ENCODE data around the gene SULT1C2. TPM values are rescaled to one million over a fixed set of nuclear protein-coding genes. Genes with fewer than 3 reads are reported as not detected.

SULT1C2 gene
- total and polyA plus RNA-seq, 3 donors from 2014 or later = 0.43 to 1.3 TPM; not detected in 1

DNA sequence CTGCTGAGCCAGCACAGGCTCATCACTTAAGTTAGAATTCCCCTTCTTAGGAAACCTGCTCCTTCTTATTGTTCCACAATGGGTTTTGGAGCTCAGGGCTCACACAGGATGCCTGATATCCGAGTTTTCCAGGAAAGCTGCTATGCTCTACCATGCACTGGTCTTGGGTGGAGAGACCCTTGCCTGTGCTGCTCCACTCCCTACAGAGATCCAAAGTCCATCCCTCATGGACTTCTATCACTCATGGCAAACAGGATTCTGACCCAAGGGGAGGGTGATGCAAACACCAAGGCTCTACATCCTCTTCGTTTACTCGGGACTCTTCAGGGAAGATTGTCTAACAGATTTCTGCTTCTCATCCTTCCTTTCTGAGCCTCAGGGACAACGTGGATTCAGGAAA, 5.2 kb downstream of the SULT1C2 start:
- Histone ChIP-seq H3K27me3 (no peaks in the 10 kb centered on the region), H3K9me3 (no peaks in the 10 kb centered on the region), H3K27ac (no peak overlapping the region), H3K36me3 (ENCODE audit: low read depth, missing control alignments) (no peaks in the 10 kb centered on the region), H3K4me3 (no peak overlapping the region), H3K4me1 (no peaks in the 10 kb centered on the region)
- intact Hi-C loops (cut with DNase I; ENCODE audit: low total_unique reads) = no loop called here
- TF ChIP-seq, protein P1, sequence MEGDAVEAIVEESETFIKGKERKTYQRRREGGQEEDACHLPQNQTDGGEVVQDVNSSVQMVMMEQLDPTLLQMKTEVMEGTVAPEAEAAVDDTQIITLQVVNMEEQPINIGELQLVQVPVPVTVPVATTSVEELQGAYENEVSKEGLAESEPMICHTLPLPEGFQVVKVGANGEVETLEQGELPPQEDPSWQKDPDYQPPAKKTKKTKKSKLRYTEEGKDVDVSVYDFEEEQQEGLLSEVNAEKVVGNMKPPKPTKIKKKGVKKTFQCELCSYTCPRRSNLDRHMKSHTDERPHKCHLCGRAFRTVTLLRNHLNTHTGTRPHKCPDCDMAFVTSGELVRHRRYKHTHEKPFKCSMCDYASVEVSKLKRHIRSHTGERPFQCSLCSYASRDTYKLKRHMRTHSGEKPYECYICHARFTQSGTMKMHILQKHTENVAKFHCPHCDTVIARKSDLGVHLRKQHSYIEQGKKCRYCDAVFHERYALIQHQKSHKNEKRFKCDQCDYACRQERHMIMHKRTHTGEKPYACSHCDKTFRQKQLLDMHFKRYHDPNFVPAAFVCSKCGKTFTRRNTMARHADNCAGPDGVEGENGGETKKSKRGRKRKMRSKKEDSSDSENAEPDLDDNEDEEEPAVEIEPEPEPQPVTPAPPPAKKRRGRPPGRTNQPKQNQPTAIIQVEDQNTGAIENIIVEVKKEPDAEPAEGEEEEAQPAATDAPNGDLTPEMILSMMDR (IDR thresholded peaks at IDR 0.05) = no peak
- TF ChIP-seq POLR2A (IDR thresholded peaks at IDR 0.05) = no peak
- 86 to 89% methylated on average over 4 of the region's 4 CpGs for WGBS, 2 donors
- DNase-seq = no peak

DNA sequence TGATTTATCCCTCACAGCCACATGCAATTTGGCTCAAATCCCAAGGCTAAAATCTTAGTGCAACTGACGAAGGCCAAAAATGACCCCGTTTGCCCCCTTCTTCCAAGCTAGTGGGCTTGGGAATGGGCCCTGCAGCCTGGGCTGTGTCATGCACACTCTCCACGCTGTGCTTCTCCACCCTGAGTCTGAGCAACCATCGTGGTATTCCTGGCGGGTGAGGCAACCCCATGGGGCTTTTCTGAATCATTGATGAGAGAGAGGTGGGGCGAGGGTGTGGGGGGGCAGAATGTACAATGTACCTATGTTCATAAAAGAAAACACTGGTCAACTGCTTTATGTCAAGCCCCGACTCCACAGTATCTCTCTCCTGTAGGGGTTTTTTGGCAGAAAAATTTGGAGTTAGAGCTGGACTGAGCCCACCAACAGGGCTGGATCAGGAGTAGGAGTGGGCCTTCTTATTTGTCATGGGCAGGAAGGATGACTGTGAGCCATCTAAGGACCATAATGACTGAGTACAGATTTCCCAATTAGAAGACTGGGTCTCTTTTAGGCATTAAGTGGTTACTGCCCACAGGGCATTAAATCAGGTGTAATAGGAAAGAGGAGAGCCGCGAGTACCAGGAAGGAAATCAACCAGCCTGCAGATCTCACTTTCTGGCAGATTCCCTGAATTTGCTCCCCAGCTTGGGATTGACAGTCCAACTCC, 8.9 kb downstream of the SULT1C2 start:
- no peaks in the 10 kb centered on the region for H3K9me3 ChIP-seq
- no peak overlapping the region for H3K27ac ChIP-seq
- intact Hi-C loops (cut with DNase I; ENCODE audit: low total_unique reads) = no loop called here
- H3K27me3 ChIP-seq = no peaks in the 10 kb centered on the region
- H3K36me3 ChIP-seq (ENCODE audit: low read depth, missing control alignments) = no peaks in the 10 kb centered on the region
- no peak for DNase-seq
- H3K4me1 ChIP-seq = no peaks in the 10 kb centered on the region
- no peak overlapping the region for H3K4me3 ChIP-seq
- 77 to 84% methylated on average over 9 of the region's 9 CpGs for WGBS, 2 donors
- TF ChIP-seq, protein P1 (IDR thresholded peaks at IDR 0.05) = no peak
- TF ChIP-seq POLR2A (IDR thresholded peaks at IDR 0.05) = no peak

DNA sequence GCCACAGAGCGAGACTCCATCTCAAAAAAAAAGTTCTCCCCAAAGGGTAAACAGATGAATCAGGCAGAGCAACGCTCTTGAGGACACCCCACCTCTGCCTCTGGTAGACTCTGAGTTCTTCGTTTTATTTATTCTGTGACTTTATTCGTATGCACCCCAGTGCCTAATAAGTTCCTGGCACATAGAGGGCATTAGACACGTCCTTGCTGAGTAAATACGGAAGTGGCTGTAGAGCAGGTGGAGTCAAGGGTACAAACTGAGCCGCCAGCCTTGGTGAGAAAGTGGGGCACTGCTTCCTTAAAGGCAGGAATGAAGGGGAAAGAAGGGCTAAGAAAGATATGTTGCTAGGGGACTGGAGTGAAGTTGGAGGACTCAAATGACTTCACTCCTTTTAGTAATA, 12.9 kb downstream of the SULT1C2 start:
- H3K4me3 ChIP-seq = peak overlapping the region in 1 of 2 donors; percentile 14
- no peaks in the 10 kb centered on the region for H3K36me3 ChIP-seq (ENCODE audit: low read depth, missing control alignments)
- H3K27me3 ChIP-seq = no peaks in the 10 kb centered on the region
- intact Hi-C loops (cut with DNase I; ENCODE audit: low total_unique reads) = no loop called here
- no peak overlapping the region for H3K27ac ChIP-seq
- H3K4me1 ChIP-seq = no peaks in the 10 kb centered on the region
- H3K9me3 ChIP-seq = no peaks in the 10 kb centered on the region
- TF ChIP-seq, protein P1 (IDR thresholded peaks at IDR 0.05) = no peak
- TF ChIP-seq POLR2A (IDR thresholded peaks at IDR 0.05) = no peak
- no peak for DNase-seq
- WGBS, 2 donors = 57 to 79% methylated on average over 7 of the region's 7 CpGs

DNA sequence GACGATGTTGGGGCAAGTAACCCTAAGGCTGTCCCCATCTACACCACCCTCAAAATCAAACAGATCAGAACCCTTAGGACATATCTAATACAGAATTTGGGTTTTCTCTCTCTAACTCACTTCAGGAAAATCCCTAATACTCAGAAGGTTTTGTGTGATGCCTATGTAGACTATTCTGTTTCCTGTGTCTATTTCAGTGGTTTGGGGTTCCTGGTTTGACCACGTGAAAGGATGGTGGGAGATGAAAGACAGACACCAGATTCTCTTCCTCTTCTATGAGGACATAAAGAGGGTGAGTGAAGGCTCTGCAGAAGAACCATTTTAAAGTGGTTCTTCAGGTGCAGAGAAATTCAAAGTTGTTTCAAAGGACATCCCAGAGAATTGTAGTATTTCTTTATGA, 16.3 kb downstream of the SULT1C2 start:
- DNase-seq = no peak
- intact Hi-C loops (cut with DNase I; ENCODE audit: low total_unique reads) = no loop called here
- no peaks in the 10 kb centered on the region for H3K36me3 ChIP-seq (ENCODE audit: low read depth, missing control alignments)
- no peak overlapping the region for H3K4me3 ChIP-seq
- WGBS, 2 donors = 80 to 92% methylated on average over 2 of the region's 2 CpGs
- no peaks in the 10 kb centered on the region for H3K27me3 ChIP-seq
- no peak overlapping the region for H3K27ac ChIP-seq
- TF ChIP-seq, protein P1 (IDR thresholded peaks at IDR 0.05) = no peak
- TF ChIP-seq POLR2A (IDR thresholded peaks at IDR 0.05) = no peak
- no peaks in the 10 kb centered on the region for H3K9me3 ChIP-seq
- no peaks in the 10 kb centered on the region for H3K4me1 ChIP-seq

DNA sequence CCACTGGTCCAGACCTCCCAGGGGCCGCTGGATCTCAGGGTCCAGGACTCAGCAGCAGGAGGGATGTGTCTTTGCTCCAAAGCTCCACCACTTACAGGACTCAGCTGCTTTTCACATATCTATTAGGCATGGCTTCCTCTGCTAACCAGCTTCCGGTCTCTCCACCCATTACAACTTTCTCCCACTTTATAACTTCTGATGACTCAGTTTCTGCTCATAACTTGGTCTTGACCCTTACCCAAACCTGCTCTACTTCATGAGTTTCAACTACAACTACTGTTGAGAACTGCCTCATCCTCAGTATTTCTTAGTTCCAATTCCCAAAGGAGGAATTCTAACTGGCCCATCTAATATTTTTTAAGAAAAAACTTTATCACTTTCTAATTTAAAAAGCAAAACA, 17.2 kb downstream of the SULT1C2 start:
- intact Hi-C loops (cut with DNase I; ENCODE audit: low total_unique reads) = no loop called here
- no peaks in the 10 kb centered on the region for H3K9me3 ChIP-seq
- H3K4me1 ChIP-seq = no peaks in the 10 kb centered on the region
- no peaks in the 10 kb centered on the region for H3K27me3 ChIP-seq
- H3K4me3 ChIP-seq = no peak overlapping the region
- H3K27ac ChIP-seq = no peak overlapping the region
- 88 to 95% methylated on average over 2 of the region's 2 CpGs for WGBS, 2 donors
- TF ChIP-seq, protein P1 (IDR thresholded peaks at IDR 0.05) = no peak
- no peak for TF ChIP-seq POLR2A (IDR thresholded peaks at IDR 0.05)
- no peak for DNase-seq
- H3K36me3 ChIP-seq (ENCODE audit: low read depth, missing control alignments) = no peaks in the 10 kb centered on the region
